Measurements from ENCODE around the gene ANKRD6.

The ANKRD6 gene

DNA sequence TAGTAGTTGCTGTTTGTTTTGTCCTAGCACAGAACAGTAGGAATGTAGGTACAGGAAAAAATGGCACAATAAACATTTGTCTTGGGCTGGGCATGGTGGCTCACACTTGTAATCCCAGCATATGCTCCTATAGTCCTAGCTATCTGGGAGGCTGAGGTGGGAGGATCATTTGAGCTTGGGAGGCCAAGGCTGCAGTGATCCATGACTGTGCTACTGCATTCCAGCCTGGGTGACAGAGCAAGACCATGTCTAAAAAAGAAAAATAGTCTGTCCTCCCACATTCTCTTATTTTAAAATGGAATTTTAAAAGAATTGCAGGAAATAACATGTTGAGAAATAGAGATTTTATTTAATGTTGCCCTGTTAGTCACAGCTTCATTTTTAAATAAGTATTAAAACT, 87.8 kb downstream of the ANKRD6 start:
- ChIA-PET POLR2A (no interaction called here), CTCF (interaction anchor here (1.0 to 1.7 kb wide), 2 partner anchors 15 to 88 kb away, joined by 3 read pairs; partner anchors contain the start of gene ANKRD6)
- no peak for DNase-seq (ENCODE audit: extremely low spot score)
- TF ChIP-seq, protein P1, sequence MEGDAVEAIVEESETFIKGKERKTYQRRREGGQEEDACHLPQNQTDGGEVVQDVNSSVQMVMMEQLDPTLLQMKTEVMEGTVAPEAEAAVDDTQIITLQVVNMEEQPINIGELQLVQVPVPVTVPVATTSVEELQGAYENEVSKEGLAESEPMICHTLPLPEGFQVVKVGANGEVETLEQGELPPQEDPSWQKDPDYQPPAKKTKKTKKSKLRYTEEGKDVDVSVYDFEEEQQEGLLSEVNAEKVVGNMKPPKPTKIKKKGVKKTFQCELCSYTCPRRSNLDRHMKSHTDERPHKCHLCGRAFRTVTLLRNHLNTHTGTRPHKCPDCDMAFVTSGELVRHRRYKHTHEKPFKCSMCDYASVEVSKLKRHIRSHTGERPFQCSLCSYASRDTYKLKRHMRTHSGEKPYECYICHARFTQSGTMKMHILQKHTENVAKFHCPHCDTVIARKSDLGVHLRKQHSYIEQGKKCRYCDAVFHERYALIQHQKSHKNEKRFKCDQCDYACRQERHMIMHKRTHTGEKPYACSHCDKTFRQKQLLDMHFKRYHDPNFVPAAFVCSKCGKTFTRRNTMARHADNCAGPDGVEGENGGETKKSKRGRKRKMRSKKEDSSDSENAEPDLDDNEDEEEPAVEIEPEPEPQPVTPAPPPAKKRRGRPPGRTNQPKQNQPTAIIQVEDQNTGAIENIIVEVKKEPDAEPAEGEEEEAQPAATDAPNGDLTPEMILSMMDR (IDR thresholded peaks at IDR 0.05; ENCODE audit: control extremely low read depth, extremely low read depth, low read depth, missing control alignments) = no peak

DNA sequence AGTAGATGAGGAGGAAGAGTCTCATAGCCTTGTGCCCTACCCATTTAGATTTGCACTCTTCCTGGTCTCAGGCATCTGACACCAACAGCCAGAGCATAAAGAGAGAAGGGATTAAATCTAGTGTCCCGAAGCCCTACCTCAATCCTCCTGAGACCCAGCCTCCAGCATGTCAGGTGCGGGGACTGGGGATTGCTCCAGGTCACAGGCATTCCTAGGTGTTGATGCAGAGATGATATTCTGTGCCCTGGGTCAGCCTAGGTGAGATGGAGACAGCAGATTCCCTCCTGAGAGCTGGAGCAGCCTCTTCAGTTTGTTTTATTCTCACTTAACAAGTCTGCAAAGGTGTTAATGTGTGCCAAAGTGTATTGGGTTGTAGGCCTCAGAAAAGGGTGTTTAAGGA, 89.8 kb downstream of the ANKRD6 start:
- no peak for DNase-seq (ENCODE audit: extremely low spot score)
- ChIA-PET POLR2A (no interaction called here), CTCF (no interaction called here)
- TF ChIP-seq, protein P1 (IDR thresholded peaks at IDR 0.05; ENCODE audit: control extremely low read depth, extremely low read depth, low read depth, missing control alignments) = no peak

DNA sequence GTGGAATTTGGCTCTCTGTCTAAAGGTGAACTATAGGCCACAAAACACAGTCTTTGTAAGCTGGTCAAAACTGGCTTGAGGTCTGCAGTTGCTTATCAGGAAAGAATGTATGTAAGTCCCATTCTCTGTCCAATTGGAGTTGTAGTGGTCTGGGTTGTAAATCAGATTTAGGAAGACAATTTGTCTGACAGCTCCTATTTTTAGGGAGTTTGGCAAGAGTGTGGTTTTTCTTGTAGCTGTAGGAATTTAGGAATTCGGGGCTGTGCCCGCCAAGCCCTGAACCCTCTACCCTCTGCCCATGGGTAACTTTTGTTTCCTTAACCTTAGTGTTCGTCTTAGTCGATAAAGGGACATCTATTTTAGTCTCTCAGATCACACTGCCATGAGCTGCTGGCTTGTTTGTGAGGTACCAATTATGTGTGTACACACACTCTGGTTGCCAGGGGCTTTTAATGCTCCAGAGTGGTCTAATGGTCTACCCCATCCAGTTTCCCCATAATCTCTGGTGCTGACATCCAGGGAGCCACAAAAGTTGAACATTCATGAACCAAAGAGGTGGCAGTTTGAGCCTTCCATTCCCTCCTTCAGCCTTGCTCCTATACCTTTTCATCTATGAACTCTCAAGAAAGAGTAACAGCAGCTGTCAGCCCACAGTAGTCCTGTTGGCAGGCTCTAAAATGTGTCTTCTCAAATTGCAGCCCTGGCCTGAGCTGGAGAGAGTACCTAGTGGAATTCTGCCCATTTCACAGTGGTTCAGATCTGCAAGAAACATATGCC, 93.0 kb downstream of the ANKRD6 start:
- CTCF ChIA-PET = no interaction called here
- DNase-seq (ENCODE audit: extremely low spot score) = no peak
- POLR2A ChIA-PET = no interaction called here
- TF ChIP-seq, protein P1 (IDR thresholded peaks at IDR 0.05; ENCODE audit: control extremely low read depth, extremely low read depth, low read depth, missing control alignments) = no peak

DNA sequence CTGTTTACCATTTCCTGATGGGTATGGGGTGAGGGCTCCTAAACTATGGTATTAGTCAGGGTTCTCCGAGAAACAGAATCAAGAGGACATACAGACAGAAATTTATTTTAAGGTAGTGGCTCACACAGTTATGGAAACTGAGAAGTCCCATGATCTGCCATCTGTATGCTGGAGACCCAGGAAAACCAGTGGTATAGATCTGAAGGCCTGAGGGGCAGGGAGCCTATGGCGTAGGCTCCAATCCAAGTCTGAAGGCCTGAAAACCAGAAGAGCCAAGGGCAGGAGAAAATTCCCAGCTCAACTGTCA, 93.6 kb downstream of the ANKRD6 start:
- ChIA-PET POLR2A (no interaction called here), CTCF (no interaction called here)
- DNase-seq (ENCODE audit: extremely low spot score) = no peak
- TF ChIP-seq, protein P1 (IDR thresholded peaks at IDR 0.05; ENCODE audit: control extremely low read depth, extremely low read depth, low read depth, missing control alignments) = no peak

DNA sequence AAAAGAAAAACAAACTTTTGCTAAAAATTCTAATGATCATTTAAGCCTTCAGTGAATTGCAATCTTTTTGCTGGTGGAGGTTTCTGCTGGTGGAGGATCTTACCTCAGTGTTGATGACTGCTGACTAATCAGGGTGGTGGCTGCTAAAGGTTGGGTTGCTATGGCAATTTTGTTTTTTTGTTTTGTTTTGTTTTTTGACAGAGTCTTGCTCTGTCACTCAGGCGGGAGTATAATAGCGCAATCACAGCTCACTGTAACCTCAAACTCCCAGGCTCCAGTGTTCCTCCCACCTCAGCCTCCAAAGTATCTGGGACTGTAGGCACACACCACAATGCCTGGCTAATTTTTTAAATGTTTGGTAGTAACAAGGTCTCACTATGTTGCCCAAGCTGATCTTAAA, 94.7 kb downstream of the ANKRD6 start:
- DNase-seq (ENCODE audit: extremely low spot score) = no peak
- TF ChIP-seq, protein P1 (IDR thresholded peaks at IDR 0.05; ENCODE audit: control extremely low read depth, extremely low read depth, low read depth, missing control alignments) = no peak
- ChIA-PET CTCF (no interaction called here), POLR2A (no interaction called here)

DNA sequence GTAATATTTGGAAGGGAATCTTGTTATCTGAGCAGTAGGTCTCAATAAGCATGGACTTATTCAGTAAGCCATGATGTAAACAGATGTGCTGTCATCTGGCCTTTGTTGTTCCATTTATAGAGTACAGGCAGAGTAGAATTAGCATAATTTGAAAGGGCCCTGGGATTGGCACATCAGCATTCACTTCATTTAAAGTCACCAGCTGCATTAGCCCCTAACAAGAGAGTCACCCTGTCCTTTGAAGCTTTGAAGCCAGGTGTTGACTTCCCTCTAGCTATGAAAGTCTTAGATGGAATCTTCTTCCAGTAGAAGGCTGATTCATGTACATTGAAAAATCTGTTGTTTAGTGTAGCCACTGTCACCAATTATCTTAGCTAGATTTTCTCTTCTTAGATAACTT, 95.9 kb downstream of the ANKRD6 start:
- CTCF ChIA-PET = no interaction called here
- TF ChIP-seq, protein P1 (IDR thresholded peaks at IDR 0.05; ENCODE audit: control extremely low read depth, extremely low read depth, low read depth, missing control alignments) = no peak
- POLR2A ChIA-PET = no interaction called here
- no peak for DNase-seq (ENCODE audit: extremely low spot score)

All from GM10248 (cell line).